ENCODE data around the gene AEBP1. TPM values are rescaled to one million over a fixed set of nuclear protein-coding genes. Genes with fewer than 3 reads are reported as not detected.

The AEBP1 gene
- total RNA-seq (2014; rRNA removed; shearing (Covaris generic)), result 0.22 TPM in 1 of 2 replicates, not detected in the other

DNA sequence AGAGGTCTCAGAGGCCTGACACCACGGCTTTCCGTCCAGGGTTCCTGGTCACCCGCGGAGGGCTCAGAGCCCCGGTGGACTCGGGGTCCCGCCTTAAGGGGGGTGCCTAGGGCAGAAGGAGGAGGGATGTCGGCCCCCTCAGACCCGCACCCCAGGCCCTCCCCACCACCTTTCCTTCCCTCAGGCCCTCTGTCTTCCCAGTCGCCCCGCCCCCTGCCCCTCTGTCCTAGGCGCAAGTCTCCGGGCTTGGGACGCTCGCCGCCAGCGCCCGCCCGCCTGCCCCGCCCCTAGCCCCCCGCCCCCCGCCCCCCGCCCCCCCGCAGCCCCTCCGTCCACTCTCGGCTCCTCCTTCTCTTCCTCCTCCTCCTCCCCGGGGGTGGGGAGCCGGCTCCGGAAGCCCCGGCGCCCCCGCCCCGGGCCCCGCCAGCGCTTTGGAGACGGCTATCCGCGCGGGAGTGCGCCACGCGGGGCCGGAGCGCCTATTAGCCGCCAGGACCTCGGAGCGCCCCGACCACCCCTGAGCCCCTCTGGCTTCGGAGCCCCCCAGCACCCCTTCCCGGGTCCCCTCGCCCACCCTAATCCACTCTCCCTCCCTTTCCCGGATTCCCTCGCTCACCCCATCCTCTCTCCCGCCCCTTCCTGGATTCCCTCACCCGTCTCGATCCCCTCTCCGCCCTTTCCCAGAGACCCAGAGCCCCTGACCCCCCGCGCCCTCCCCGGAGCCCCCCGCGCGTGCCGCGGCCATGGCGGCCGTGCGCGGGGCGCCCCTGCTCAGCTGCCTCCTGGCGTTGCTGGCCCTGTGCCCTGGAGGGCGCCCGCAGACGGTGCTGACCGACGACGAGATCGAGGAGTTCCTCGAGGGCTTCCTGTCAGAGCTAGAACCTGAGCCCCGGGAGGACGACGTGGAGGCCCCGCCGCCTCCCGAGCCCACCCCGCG is at the start of gene AEBP1:
Gene AEBP1, plus strand, starts transcription at position 423 of the 937 bp plus-strand sequence. Its CDS starts 321 bp downstream, at position 744.
- DNase-seq (ENCODE audit: low spot score), result no peak

DNA sequence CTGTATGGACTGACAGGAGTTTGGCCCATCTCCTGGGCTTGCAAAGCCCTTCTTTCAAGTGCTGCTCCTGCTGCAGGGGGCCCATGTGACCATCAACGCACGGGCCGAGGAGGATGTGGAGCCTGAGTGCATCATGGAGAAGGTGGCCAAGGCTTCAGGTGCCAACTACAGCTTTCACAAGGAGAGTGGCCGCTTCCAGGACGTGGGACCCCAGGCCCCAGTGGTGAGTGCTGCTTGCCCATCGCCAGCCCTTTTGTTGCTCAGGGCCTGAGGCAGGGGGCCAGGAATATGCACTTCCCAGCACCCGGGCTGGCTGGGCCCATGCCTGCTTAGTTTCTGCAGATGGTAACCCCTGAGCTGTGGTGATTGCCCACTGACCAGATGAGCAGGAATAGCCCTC is 47.5 kb upstream of the AEBP1 start:
- no peak for DNase-seq (ENCODE audit: low spot score)

DNA sequence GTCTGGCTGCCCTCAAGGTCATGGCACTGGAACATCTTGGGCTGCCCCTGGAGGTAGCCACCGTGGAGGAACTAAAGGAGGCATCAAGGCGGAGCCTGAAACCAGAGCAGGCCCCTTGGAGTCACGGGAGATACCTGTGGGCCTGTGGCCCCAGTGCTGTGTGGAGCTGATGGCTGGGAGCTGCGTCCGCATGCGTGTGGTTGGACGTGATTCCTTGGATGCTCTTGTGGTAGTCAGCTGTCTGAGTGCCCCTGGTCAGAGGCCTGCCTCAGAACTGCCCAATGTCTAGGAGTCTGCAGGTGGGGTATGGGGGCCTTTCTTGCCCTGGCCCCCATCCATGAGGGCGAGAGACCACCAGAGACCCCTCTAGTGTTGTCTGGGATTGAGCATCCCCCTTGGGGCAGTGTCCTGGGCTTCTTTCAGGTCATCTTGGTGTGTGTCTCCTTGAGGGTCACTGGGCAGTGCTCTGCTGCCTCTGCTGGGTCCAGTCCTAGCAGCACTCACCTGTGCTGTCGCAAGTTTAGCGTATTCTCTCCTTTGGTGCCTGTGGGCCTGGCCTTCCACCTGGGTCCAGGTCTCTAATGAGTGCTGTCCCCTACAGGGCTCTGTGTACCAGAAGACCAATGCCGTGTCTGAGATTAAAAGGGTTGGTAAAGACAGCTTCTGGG is 46.8 kb upstream of the AEBP1 start:
- DNase-seq (ENCODE audit: low spot score), result no peak

DNA sequence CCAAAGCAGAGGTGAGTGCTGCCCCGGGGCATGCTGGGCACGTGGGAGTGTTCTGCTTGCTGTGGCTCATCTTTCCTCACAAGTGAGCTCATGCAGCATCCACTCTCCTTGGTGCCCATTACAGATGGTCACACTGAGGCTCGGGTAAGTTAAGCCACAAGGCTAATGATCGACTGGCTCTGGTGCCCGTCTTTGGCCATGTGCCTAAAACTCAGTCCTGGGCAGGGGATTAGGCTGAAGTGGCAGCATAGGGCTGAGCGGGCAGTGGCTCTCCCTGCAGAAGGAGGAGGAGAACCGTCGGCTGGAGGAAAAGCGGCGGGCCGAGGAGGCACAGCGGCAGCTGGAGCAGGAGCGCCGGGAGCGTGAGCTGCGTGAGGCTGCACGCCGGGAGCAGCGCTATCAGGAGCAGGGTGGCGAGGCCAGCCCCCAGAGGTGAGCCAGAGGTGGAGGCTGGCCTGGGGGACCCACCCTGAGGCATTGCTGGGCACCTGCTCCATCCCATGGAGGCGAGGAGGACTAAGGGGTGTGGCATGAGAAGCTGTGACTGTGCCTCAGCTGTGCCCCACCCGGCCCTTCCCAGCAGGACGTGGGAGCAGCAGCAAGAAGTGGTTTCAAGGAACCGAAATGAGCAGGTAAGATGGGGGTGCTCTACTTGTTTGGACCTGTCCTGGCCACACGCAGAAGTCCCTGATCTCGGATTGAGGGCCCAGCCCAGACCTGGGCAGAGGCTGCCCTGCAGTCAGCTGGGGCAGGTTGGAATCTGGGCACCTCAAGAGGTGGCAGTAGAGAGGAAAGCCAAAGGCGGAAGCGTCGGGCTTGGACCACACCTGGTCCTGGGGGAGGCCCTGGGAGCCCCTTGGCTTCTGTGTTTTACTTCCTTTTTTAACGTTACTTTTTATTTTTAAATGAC is 46.0 kb upstream of the AEBP1 start:
- DNase-seq (ENCODE audit: low spot score), result no peak

DNA sequence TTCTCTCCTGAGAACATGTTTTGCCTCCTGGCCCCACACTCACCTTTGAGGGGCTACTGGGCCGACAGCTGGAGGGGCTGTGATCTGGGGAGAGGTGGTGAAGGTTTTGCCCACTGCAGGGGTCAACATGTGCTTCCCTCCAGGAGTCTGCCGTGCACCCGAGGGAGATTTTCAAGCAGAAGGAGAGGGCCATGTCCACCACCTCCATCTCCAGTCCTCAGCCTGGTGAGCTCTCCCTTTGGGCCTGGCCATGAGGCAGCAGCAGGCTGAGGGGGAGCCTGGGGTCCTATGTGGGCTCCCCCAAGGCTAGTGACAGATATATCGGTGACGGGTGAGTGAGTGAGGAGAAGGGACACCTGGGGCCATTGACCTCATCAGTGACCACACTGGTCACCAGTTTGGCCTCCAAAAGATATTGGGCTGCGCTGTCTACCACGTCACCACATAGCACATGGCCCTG is 45.4 kb upstream of the AEBP1 start:
- DNase-seq (ENCODE audit: low spot score), result no peak

DNA sequence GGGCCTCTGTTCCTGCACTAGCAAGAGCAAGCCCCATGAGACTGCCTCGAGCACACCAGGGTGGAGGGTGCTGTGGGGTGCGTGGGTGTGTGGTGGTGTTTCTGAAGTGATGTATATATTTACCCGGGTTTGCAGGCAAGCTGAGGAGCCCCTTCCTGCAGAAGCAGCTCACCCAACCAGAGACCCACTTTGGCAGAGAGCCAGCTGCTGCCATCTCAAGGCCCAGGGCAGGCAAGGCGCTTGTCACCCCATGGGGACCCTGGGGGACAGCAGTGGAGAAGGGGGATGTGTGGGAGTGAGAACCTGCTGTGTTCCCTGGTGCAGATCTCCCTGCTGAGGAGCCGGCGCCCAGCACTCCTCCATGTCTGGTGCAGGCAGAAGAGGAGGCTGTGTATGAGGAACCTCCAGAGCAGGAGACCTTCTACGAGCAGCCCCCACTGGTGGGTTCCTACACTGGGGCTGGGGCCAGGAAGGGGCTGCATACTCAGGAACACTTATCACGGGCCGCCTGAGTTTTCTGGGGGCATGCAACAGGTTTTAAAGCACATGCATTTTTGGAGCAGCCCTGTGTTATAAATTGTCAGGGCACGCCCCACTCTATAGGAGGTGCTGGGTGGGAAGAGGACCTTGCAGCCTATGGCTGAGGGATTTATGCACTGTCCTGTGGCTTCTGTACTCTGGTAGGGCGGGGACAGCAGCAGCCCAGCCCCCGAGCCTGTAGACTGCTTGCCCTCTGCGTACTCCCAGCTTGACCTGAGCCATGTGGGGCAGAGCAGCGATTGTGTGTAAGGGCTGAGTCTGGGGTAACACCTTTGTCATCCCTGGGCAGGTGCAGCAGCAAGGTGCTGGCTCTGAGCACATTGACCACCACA is 44.7 kb upstream of the AEBP1 start:
- no peak for DNase-seq (ENCODE audit: low spot score)

DNA sequence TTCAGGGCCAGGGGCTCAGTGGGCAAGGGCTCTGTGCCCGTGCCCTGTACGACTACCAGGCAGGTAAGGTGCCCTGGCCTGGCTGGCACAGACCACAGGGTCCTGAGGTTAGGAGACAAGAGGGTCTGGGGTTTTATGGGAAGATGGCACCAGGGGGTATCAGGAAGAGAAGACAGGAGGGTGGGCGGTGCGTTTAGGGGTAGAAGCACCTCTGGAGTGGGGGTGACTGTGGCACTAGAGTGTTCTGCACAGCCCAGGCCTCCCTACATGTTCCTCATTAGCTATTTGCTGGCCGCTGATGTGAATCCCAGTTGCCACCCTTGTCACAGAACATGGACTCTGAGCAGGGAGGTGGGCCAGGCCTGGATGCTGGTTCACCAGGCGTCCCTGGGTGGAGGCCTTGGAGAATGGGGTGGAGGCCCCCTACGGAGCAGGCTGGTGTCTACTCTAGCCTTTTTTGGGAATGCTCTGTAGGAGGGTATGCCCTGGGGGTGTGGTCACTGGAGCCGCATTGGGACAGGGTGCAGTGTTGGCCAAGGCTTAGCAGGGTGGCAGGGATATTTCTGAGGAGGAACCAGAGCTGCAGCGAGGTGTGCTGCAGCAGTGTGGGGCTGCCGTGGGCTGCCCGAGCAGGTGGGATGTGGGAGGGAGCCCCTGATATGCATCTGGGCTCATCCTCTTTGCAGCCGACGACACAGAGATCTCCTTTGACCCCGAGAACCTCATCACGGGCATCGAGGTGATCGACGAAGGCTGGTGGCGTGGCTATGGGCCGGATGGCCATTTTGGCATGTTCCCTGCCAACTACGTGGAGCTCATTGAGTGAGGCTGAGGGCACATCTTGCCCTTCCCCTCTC is 43.8 kb upstream of the AEBP1 start:
- no peak for DNase-seq (ENCODE audit: low spot score)

DNA sequence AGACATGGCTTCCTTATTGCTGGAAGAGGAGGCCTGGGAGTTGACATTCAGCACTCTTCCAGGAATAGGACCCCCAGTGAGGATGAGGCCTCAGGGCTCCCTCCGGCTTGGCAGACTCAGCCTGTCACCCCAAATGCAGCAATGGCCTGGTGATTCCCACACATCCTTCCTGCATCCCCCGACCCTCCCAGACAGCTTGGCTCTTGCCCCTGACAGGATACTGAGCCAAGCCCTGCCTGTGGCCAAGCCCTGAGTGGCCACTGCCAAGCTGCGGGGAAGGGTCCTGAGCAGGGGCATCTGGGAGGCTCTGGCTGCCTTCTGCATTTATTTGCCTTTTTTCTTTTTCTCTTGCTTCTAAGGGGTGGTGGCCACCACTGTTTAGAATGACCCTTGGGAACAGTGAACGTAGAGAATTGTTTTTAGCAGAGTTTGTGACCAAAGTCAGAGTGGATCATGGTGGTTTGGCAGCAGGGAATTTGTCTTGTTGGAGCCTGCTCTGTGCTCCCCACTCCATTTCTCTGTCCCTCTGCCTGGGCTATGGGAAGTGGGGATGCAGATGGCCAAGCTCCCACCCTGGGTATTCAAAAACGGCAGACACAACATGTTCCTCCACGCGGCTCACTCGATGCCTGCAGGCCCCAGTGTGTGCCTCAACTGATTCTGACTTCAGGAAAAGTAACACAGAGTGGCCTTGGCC is 43.0 kb upstream of the AEBP1 start:
- DNase-seq (ENCODE audit: low spot score), result no peak

DNA sequence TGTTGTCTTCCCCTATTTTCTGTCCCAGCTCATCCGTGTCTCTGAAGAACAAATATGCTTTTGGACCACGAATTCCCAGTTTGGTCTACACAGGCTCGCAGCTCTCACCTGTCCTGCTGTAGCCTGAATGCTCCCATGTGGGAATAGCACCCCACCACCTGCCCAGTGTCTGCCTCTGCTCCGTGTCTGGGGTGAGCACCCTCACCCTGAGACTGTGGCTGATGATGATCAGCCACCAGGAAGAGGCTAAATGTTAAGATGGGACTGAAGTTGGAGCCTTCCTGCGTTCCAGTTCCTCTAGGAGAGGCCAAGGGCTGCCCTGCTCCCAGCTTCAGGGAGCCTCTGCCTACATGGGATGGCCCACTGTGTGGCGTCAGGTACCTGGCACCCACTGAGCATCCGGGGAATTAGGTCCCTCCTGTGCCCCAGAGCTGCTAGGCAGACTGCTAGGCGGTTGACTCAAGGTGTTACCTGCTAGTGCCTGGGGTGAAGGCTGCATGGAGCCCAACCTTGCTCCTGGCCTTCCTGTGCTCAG is 42.4 kb upstream of the AEBP1 start:
- DNase-seq (ENCODE audit: low spot score), result no peak

DNA sequence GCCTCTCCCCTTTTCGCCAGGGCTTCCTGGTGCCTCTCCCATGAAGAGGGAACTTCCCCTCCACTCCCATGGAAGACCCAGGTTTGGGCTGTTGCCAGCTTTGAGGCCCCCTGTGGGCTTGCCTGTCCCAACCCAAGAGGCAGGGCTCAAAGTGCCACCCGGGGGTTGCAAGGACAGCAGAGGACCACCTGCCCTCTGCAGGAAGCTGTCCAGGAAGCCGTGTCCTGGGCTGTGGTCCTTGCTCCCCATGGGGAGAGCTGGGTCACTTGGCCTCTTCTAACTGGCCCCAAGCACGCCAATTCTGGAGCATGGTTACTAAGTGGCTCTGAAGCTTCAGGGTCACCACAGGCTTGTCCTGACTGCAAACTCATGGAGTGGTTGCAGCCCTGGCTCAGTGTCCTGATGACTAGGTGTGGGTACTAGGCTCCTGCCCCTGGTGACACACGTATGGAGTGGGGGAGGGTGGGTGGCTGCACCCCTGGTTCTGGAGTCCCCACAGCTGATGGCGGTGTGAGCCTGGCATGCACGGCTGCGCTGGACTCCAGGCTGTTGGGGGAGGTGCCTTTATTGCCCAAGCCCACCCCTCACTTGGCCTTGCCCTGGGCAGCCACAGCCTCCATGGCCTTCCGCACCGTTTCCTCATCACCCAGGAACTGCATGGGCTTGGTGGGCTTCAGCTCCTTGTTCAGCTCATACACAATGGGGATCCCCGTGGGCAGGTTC is 41.8 kb upstream of the AEBP1 start:
- no peak for DNase-seq (ENCODE audit: low spot score)

DNA sequence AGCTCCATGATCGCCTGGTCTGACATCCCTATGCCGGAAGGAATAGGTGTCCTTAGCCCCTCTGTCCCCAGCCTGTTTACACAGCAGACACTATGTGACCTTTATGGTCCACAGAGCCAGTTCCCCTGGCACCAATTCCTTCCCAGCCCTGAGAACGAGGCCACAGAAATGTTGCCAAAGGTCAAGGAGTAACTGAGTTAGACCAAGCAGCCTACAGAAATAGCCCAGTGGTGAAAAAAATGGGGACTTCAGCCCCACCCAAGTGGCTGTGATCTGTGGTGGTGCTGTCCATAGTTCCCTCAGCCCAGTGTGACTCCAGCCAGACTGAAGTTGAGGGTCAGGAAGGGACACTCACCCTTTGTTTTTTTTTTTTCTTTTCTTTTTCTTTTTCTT is 41.2 kb upstream of the AEBP1 start:
- DNase-seq (ENCODE audit: low spot score), result no peak

DNA sequence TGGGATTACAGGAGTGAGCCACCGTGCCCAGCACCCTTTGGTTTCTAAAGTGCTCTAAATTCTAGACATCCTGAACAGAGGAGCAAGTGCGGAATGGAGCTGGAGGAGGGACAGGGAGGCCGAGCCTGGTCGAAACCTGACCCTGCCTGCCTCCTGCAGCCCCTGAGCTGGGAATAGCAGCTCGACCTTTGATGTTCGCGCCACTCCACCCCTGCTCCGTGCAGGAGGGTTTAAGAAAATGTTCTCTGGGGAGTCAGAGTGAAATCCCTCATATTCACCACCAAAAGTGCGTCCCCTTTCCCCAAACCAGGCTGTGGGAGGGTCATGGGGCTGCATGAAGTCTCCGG is 40.6 kb upstream of the AEBP1 start:
- DNase-seq (ENCODE audit: low spot score), result no peak

DNA sequence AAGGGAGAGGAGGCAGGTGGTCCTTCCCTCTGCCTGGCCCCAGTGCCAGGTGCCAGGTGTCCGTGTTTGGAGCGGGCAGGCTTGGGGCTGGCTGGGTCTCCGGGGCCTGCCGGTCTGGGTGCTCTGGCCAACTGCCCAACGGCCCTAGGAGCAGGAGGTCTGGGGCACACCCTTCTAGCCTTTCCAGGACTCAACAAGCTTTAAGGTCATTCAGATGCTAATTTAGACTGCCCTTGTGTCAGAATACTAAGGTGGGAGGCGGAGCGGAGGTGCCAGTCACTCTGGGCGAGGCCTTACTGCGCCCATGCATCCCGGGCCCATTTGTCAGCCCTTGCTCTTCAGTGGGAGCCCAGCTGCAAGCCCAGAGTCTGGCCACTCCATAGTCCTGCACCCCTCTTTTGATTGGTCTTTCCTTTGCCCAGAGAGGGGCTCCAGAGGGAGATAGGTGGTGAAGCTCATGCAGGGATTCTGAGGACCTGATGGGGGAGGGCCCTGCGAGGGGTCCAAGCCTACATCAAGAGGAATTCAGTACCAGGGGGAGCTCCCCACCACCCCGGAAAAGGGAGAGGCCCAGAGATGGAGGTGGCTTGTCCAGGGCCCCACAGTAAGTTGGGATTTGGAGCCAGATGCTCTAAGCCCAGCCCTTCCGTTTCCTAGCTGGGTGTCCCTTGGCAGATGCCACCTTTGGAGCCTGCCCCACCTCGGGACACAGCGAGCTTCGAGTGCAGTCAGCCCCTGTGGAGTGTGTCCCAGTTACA is 40.1 kb upstream of the AEBP1 start:
- DNase-seq (ENCODE audit: low spot score), result no peak

DNA sequence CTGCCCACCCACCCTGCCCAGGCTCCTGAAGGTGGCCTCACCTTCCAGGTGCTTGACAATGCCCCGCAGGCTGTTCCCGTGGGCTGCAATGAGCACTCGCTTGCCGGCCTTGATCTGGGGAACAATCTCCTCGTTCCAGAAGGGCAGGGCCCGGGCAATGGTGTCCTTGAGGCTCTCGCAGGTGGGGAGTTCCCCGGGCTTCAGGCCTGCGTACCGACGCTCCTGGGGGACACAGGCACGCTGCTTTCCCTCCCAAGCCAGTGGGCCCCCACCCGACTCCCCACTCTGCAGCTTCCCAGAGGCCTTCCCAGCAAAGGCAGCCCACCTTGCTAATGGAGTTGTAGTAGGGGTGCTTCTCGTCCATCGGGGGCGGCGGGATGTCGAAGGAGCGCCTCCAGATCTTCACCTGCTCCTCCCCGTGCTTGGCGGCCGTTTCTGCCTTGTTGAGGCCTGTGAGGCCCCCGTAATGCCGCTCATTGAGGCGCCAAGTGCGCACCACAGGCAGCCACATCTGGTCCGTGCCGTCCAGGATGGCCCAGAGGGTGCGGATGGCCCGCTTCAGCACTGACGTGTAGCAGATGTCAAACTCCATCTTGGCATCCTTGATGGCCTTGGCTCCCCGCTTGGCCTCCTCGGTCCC is 39.2 kb upstream of the AEBP1 start:
- DNase-seq (ENCODE audit: low spot score), result no peak

DNA sequence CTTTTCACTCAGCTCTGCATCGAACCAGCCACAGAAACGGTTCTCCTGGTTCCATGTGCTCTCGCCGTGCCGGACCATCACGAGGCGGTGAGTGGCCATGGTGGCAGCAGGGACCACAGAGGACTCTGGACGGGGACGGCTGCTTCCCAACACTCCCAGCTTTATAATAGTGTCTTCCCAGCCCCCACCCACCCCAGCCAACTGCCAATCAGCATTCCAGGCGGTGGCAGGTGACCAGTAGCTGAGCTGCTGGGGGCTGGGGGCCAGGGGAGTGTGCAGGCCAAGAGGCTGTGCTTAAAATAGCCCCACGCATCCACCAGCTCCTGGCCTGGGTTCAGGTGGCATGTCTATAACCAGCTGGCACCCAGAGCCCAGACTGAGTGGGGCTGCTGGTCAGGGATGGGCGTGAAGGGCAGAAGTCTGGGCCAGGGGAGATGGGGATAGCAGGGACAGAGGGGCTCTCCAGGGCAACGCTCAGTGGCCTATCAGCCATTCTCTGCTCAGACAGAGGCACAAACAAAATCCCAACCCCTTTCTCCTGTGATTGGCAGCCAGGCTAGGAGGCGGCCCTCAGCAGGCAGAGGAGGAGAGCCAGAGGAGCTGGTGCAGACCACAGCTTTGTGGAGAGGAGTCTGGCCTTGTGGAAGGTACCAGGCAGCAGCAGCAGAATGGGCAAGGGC is 38.6 kb upstream of the AEBP1 start, which contains the start of gene PGAM2:
Gene PGAM2, minus strand, starts transcription at position 137 of the 680 bp plus-strand sequence. Its CDS starts 38 bp downstream, at position 99.
- DNase-seq (ENCODE audit: low spot score), result no peak

DNA sequence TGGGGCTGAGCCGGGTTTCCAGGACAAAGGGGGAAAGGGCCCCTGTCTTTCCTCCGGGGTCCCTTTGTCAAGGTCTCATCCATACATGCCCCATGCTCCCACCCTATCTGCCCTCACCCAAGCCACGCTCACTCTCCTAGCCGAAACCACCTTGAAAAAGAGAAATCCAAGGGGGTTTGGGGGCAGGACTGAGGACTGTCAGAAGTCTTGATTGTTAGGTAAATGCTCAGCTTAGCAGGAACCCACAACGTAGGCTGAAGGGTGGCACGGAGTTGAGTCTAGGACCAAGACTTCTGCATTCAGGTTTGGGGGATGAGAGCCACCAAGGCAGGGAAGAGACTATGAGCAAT is 38.1 kb upstream of the AEBP1 start:
- no peak for DNase-seq (ENCODE audit: low spot score)

Measured in A172 (cell line).